Astrocyte (in vitro differentiated cells and primary cell): ENCODE data around the gene NUP160. TPM values are rescaled to one million over a fixed set of nuclear protein-coding genes. Genes with fewer than 3 reads are reported as not detected.
"Not testable (repeated sequence)": the region's sequence is repeated elsewhere in the genome, so short reads cannot be mapped to it uniquely, and the experiment has no call there.

Source experiments
- DNase-seq: peaks from one replicate; pipeline ENCODE4 v3.0.0-alpha.2; 2010; ENCODE audit warnings: low read depth
- FAIRE-seq: peaks from 2 replicates; lab custom pipeline; 2011; peaks lifted over from hg19 to GRCh38; lab: Jason Lieb, UNC
- H2AFZ ChIP-seq: 2 replicates; pipeline ENCODE4 v1.6.0; 2012; ENCODE audit warnings: low read depth, low read length, inconsistent platforms
- H3K27ac ChIP-seq: 2 replicates; pipeline ENCODE4 v1.5.1; 2011; ENCODE audit warnings: low read depth, low read length, inconsistent platforms
- H3K27me3 ChIP-seq: 2 replicates; pipeline ENCODE4 v1.6.0; 2011; ENCODE audit warnings: low read length, inconsistent platforms; ENCODE audit not compliant: insufficient read depth
- H3K36me3 ChIP-seq: 2 replicates; pipeline ENCODE4 v1.5.1; 2011; ENCODE audit warnings: low read length, inconsistent platforms; ENCODE audit not compliant: insufficient read depth
- H3K4me1 ChIP-seq: 2 replicates; pipeline ENCODE4 v1.5.1; 2011; ENCODE audit warnings: low read length, inconsistent platforms; ENCODE audit not compliant: insufficient read depth
- H3K4me2 ChIP-seq: 2 replicates; pipeline ENCODE4 v1.6.0; 2012; ENCODE audit warnings: low read length, inconsistent platforms
- H3K4me3 ChIP-seq: 2 replicates; pipeline ENCODE4 v1.5.1; 2011; ENCODE audit warnings: low read depth, mild to moderate bottlenecking, low read length, inconsistent platforms; ENCODE audit not compliant: insufficient read depth
- H3K79me2 ChIP-seq: 2 replicates; pipeline ENCODE4 v1.6.0; 2012; ENCODE audit warnings: mild to moderate bottlenecking, low read length, inconsistent platforms; ENCODE audit not compliant: insufficient read depth
- H3K9ac ChIP-seq: 2 replicates; pipeline ENCODE4 v1.6.0; 2012; ENCODE audit warnings: mild to moderate bottlenecking, low read length, inconsistent platforms
- H3K9me3 ChIP-seq: 2 replicates; pipeline ENCODE4 v1.5.1; 2012; ENCODE audit warnings: low read depth, mild to moderate bottlenecking, low read length, inconsistent platforms; ENCODE audit not compliant: insufficient read depth
- H4K20me1 ChIP-seq: 2 replicates; pipeline ENCODE4 v1.6.0; 2012; ENCODE audit warnings: low read length, inconsistent platforms; ENCODE audit not compliant: insufficient read depth
- H3K27ac Mint-ChIP-seq: one replicate; pipeline ENCODE4 v1.8.0; 2021; ENCODE audit warnings: mild to moderate bottlenecking, mixed read lengths; ENCODE audit not compliant: unreplicated experiment
- H3K27me3 Mint-ChIP-seq: one replicate; pipeline ENCODE4 v1.8.0; 2021; ENCODE audit warnings: low read depth, mixed read lengths; ENCODE audit not compliant: unreplicated experiment
- H3K36me3 Mint-ChIP-seq: one replicate; pipeline ENCODE4 v1.8.0; 2021; ENCODE audit warnings: low read depth, mixed read lengths; ENCODE audit not compliant: unreplicated experiment
- H3K4me1 Mint-ChIP-seq: one replicate; pipeline ENCODE4 v1.8.0; 2021; ENCODE audit warnings: low read depth, mixed read lengths; ENCODE audit not compliant: unreplicated experiment
- H3K4me3 Mint-ChIP-seq: one replicate; pipeline ENCODE4 v1.8.0; 2021; ENCODE audit warnings: mild to moderate bottlenecking, moderate library complexity, mixed read lengths; ENCODE audit not compliant: unreplicated experiment
- H3K9me3 Mint-ChIP-seq: one replicate; pipeline ENCODE4 v1.8.0; 2021; ENCODE audit warnings: mild to moderate bottlenecking, mixed read lengths; ENCODE audit not compliant: unreplicated experiment
- EZH2 ChIP-seq: IDR thresholded peaks from 2 replicates; pipeline ENCODE4 v1.6.1; 2012; ENCODE audit warnings: mild to moderate bottlenecking, low read length, inconsistent platforms; ENCODE audit not compliant: insufficient read depth
- total RNA-seq: library from RNA; stranded (reverse); gene quantifications from 2 replicates; pipeline ENCODE4 v1.2.1, GENCODE V29; 2021
- TF ChIP-seq, protein P1 (sequence below): IDR thresholded peaks from 2 replicates; pipeline ENCODE4 v1.5.1; 2011; ENCODE audit warnings: low read depth, mild to moderate bottlenecking, inconsistent platforms, low read length, moderate library complexity; ENCODE audit not compliant: insufficient read depth

The NUP160 gene
- total RNA-seq, 1 donor from 2014 or later, result 23.8 TPM

DNA sequence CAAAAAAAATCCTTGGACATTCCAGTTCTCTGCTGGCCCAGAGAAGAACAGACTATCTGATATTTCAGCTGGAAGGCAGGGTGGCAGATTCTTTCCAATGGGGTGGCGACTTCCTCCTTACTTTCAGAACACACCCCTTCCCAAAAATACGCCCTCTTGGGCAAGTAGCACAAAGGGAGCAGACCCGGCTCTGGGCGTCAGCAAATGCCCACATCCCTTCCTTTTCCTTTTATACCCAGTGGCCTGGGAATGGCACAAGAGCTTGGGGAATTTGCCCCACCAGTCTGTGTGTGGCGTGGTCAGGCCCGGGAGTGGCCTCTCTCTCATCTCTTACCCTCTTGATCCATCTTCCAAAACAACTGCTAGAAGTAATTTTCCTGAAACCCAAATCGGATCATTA, 33.0 kb upstream of the NUP160 start:
- no peaks in the 10 kb centered on the region for H3K27me3 ChIP-seq
- H3K9me3 Mint-ChIP-seq, result peaks cover 7% of the 10 kb centered on the region
- H3K4me3 ChIP-seq, result no peak overlapping the region
- H3K36me3 ChIP-seq, result no peaks in the 10 kb centered on the region
- no peak overlapping the region for H3K4me3 Mint-ChIP-seq
- H3K4me1 ChIP-seq, result no peaks in the 10 kb centered on the region
- TF ChIP-seq EZH2, result no peak
- TF ChIP-seq, protein P1, sequence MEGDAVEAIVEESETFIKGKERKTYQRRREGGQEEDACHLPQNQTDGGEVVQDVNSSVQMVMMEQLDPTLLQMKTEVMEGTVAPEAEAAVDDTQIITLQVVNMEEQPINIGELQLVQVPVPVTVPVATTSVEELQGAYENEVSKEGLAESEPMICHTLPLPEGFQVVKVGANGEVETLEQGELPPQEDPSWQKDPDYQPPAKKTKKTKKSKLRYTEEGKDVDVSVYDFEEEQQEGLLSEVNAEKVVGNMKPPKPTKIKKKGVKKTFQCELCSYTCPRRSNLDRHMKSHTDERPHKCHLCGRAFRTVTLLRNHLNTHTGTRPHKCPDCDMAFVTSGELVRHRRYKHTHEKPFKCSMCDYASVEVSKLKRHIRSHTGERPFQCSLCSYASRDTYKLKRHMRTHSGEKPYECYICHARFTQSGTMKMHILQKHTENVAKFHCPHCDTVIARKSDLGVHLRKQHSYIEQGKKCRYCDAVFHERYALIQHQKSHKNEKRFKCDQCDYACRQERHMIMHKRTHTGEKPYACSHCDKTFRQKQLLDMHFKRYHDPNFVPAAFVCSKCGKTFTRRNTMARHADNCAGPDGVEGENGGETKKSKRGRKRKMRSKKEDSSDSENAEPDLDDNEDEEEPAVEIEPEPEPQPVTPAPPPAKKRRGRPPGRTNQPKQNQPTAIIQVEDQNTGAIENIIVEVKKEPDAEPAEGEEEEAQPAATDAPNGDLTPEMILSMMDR, result no peak
- H3K27me3 Mint-ChIP-seq, result peaks cover 3% of the 10 kb centered on the region
- no peak overlapping the region for H2AFZ ChIP-seq
- no peak overlapping the region for H3K4me2 ChIP-seq
- no peaks in the 10 kb centered on the region for H3K36me3 Mint-ChIP-seq
- H3K9ac ChIP-seq, result no peak overlapping the region
- FAIRE-seq (no peak), DNase-seq (no peak)
- peaks cover 4% of the 10 kb centered on the region for H3K4me1 Mint-ChIP-seq
- H3K79me2 ChIP-seq, result no peaks in the 10 kb centered on the region
- no peaks in the 10 kb centered on the region for H4K20me1 ChIP-seq
- no peak overlapping the region for H3K27ac Mint-ChIP-seq
- no peak overlapping the region for H3K27ac ChIP-seq
- no peaks in the 10 kb centered on the region for H3K9me3 ChIP-seq

- H2AFZ ChIP-seq, result no peak overlapping the region
Observed at GRCh38 chr11:47879259-47880158, 31.4 kb upstream of the NUP160 start.

GRCh38 chr11:47875858-47876257, 27.7 kb upstream of the NUP160 start:
- not testable (repeated sequence) for H2AFZ ChIP-seq, H4K20me1 ChIP-seq, H3K27ac Mint-ChIP-seq, H3K9me3 ChIP-seq, H3K4me2 ChIP-seq, H3K4me1 Mint-ChIP-seq, H3K36me3 Mint-ChIP-seq, H3K4me3 ChIP-seq, H3K79me2 ChIP-seq, H3K27ac ChIP-seq, H3K27me3 Mint-ChIP-seq, H3K36me3 ChIP-seq, H3K27me3 ChIP-seq, H3K4me3 Mint-ChIP-seq, DNase-seq, FAIRE-seq, H3K4me1 ChIP-seq, H3K9ac ChIP-seq
- peaks cover 20% of the 10 kb centered on the region for H3K9me3 Mint-ChIP-seq

More at GRCh38 chr11:47879259-47880158, 31.4 kb upstream of the NUP160 start:
- Histone ChIP-seq H3K4me1 (no peaks in the 10 kb centered on the region), H3K9ac (no peak overlapping the region), H3K4me3 (no peak overlapping the region), H3K27ac (no peak overlapping the region), H3K79me2 (no peaks in the 10 kb centered on the region), H4K20me1 (no peaks in the 10 kb centered on the region), H3K36me3 (no peaks in the 10 kb centered on the region), H3K9me3 (no peaks in the 10 kb centered on the region), H3K27me3 (no peaks in the 10 kb centered on the region), H3K4me2 (no peak overlapping the region)
- peaks cover 3% of the 10 kb centered on the region for H3K27me3 Mint-ChIP-seq
- FAIRE-seq (no peak), DNase-seq (no peak)
- peaks cover 2% of the 10 kb centered on the region for H3K4me1 Mint-ChIP-seq
- H3K4me3 Mint-ChIP-seq, result no peak overlapping the region
- H3K36me3 Mint-ChIP-seq, result no peaks in the 10 kb centered on the region
- H3K27ac Mint-ChIP-seq, result no peak overlapping the region
- TF ChIP-seq, protein P1, result no peak
- no peak for TF ChIP-seq EZH2
- peaks cover 16% of the 10 kb centered on the region for H3K9me3 Mint-ChIP-seq
